Measurements from ENCODE around the gene FARP1. TPM values are rescaled to one million over a fixed set of nuclear protein-coding genes. Genes with fewer than 3 reads are reported as not detected.

Gene FARP1
- polyA plus RNA-seq, 1 of the 3 experiments (the other 2 are of a cell fraction) = 12.0 TPM

DNA sequence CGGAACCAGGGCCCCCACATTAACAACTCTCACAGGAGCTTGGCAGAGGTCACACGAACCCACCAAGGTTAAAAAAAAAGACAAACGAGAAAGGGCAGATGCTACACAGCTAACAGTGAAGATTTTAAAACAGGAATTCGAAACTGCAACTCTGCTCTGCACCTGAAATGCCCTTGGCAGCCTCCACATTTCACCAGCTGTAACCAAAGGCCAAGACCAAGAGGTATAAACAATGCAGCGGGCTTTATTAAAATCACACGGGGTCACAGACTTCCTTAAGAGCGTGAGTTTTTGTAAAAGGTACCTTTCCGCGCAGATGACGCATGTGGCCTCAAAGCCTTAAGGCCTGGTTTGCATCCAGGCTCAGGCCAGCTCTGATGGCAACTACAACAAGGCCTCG, 345.8 kb downstream of the FARP1 start:
- DNase-seq = no peak
- TF ChIP-seq RAD21 (IDR thresholded peaks at IDR 0.05; ENCODE audit: low read length) = no peak
- TF ChIP-seq, protein P1, sequence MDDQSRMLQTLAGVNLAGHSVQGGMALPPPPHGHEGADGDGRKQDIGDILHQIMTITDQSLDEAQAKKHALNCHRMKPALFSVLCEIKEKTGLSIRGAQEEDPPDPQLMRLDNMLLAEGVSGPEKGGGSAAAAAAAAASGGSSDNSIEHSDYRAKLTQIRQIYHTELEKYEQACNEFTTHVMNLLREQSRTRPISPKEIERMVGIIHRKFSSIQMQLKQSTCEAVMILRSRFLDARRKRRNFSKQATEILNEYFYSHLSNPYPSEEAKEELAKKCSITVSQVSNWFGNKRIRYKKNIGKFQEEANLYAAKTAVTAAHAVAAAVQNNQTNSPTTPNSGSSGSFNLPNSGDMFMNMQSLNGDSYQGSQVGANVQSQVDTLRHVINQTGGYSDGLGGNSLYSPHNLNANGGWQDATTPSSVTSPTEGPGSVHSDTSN (IDR thresholded peaks at IDR 0.05) = no peak
- no peak for TF ChIP-seq FOSL2 (IDR thresholded peaks at IDR 0.05; ENCODE audit: borderline replicate concordance, low read depth)
- no peak for TF ChIP-seq ELF1 (IDR thresholded peaks at IDR 0.05)
- no peak for TF ChIP-seq POLR2AphosphoS5 (IDR thresholded peaks at IDR 0.05; ENCODE audit: low read depth, low read length)
- no peak for TF ChIP-seq MEF2A (IDR thresholded peaks at IDR 0.05; ENCODE audit: borderline replicate concordance, low read depth)
- no peak for TF ChIP-seq TAF1 (IDR thresholded peaks at IDR 0.05; ENCODE audit: borderline replicate concordance, low read depth, low read length)
- TF ChIP-seq, protein P2, sequence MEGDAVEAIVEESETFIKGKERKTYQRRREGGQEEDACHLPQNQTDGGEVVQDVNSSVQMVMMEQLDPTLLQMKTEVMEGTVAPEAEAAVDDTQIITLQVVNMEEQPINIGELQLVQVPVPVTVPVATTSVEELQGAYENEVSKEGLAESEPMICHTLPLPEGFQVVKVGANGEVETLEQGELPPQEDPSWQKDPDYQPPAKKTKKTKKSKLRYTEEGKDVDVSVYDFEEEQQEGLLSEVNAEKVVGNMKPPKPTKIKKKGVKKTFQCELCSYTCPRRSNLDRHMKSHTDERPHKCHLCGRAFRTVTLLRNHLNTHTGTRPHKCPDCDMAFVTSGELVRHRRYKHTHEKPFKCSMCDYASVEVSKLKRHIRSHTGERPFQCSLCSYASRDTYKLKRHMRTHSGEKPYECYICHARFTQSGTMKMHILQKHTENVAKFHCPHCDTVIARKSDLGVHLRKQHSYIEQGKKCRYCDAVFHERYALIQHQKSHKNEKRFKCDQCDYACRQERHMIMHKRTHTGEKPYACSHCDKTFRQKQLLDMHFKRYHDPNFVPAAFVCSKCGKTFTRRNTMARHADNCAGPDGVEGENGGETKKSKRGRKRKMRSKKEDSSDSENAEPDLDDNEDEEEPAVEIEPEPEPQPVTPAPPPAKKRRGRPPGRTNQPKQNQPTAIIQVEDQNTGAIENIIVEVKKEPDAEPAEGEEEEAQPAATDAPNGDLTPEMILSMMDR (IDR thresholded peaks at IDR 0.05) = no peak
- TF ChIP-seq, protein P3, sequence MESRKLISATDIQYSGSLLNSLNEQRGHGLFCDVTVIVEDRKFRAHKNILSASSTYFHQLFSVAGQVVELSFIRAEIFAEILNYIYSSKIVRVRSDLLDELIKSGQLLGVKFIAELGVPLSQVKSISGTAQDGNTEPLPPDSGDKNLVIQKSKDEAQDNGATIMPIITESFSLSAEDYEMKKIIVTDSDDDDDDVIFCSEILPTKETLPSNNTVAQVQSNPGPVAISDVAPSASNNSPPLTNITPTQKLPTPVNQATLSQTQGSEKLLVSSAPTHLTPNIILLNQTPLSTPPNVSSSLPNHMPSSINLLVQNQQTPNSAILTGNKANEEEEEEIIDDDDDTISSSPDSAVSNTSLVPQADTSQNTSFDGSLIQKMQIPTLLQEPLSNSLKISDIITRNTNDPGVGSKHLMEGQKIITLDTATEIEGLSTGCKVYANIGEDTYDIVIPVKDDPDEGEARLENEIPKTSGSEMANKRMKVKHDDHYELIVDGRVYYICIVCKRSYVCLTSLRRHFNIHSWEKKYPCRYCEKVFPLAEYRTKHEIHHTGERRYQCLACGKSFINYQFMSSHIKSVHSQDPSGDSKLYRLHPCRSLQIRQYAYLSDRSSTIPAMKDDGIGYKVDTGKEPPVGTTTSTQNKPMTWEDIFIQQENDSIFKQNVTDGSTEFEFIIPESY (IDR thresholded peaks at IDR 0.05; ENCODE audit: borderline replicate concordance, low read depth) = no peak
- no peak overlapping the region for H3K27ac ChIP-seq (ENCODE audit: low read depth in 2 of 2, low read length in 1 of 2)
- H3K4me2 ChIP-seq = no peak overlapping the region
- WGBS (ENCODE audit: low lambda C conversion rate) = 86% methylated on average over 11 of the region's 11 CpGs
- ChIA-PET POLR2A (no interaction called here), CTCF (interaction anchor here (0.9 to 3.5 kb wide), 3 partner anchors 22 to 164 kb away, joined by 3 to 15 read pairs (median 5); no protein-coding TSS in a partner anchor)
- peaks cover 46% of the 10 kb centered on the region for H4K20me1 ChIP-seq (ENCODE audit: insufficient read depth)
- H3K9me2 ChIP-seq = no peaks in the 10 kb centered on the region
- no peak overlapping the region for H3K4me3 ChIP-seq (ENCODE audit: low read depth in 2 of 2, low read length in 1 of 2)
- no peak overlapping the region for H2AFZ ChIP-seq (ENCODE audit: low read depth)
- no peaks in the 10 kb centered on the region for H3K36me3 ChIP-seq (replicated peaks in 1 of 2; ENCODE audit: control insufficient read depth in 1 of 2, insufficient read depth in 2 of 2, low read length in 1 of 2)
- no peaks in the 10 kb centered on the region for H3K9me3 ChIP-seq
- peaks cover 26 to 54% of the 10 kb centered on the region in 2 experiments for H3K4me1 ChIP-seq (ENCODE audit: control insufficient read depth in 1 of 2, insufficient read depth in 2 of 2, low read depth in 1 of 2, low read length in 1 of 2)
- peaks cover 17% of the 10 kb centered on the region for H3F3A ChIP-seq (replicated peaks; ENCODE audit: insufficient read depth)
- no peak overlapping the region for H3K9ac ChIP-seq
- peaks cover 87% of the 10 kb centered on the region for H3K79me2 ChIP-seq (ENCODE audit: insufficient read depth)
- H3K27me3 ChIP-seq (ENCODE audit: insufficient read depth) = no peaks in the 10 kb centered on the region

DNA sequence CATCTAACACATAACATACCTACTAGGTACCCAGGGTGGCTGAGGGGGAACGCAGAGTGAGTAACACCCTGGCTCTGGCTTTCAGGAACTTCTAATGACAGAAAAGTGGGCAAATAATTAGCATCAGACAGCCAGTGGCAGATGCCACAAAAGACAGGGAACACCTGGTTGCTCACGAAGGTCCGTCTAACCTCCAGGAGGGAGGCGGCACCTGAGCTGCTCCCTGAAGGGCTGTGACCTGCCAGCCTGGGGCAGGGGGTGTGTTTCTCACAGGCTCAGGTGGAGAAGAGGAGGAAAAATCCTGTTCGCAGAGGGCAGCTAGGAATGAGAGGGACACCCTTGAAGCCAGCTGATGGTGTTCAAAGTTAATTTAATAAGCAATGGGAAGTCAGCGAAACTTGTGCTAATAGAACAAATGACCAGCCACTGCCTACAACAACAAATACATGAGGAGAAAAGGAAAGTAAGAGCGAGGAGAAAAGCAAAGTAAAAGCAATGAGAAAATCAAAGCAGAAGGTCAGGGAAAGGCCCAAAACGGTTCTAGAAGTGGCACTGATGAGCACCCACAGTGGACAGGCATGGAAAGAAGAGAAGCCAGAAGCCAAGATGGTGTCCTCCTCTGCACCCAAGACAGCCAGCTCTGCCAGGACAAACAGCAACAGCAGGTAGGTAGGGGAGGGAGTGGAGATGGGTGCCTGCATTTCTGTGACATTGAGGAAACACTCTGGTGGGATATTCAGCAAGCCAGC, 346.7 kb downstream of the FARP1 start:
- Histone ChIP-seq H3K4me1 (ENCODE audit: control insufficient read depth in 1 of 2, insufficient read depth in 2 of 2, low read depth in 1 of 2, low read length in 1 of 2) (peaks cover 18 to 46% of the 10 kb centered on the region in 2 experiments), H3K36me3 (replicated peaks in 1 of 2; ENCODE audit: control insufficient read depth in 1 of 2, insufficient read depth in 2 of 2, low read length in 1 of 2) (no peaks in the 10 kb centered on the region), H3K27ac (ENCODE audit: low read depth in 2 of 2, low read length in 1 of 2) (peak overlapping the region in 1 of 2 experiments; percentile 79; a peak in 2 of 4 replicates), H3F3A (replicated peaks; ENCODE audit: insufficient read depth) (peaks cover 13% of the 10 kb centered on the region), H3K9me3 (no peaks in the 10 kb centered on the region), H2AFZ (ENCODE audit: low read depth) (no peak overlapping the region), H4K20me1 (ENCODE audit: insufficient read depth) (peaks cover 37% of the 10 kb centered on the region), H3K9ac (no peak overlapping the region), H3K79me2 (ENCODE audit: insufficient read depth) (peaks cover 89% of the 10 kb centered on the region), H3K9me2 (no peaks in the 10 kb centered on the region), H3K27me3 (ENCODE audit: insufficient read depth) (no peaks in the 10 kb centered on the region), H3K4me3 (ENCODE audit: low read depth in 2 of 2, low read length in 1 of 2) (no peak overlapping the region), H3K4me2 (no peak overlapping the region)
- WGBS (ENCODE audit: low lambda C conversion rate) = 86% methylated on average over 8 of the region's 8 CpGs
- TF ChIP-seq TAF1 (IDR thresholded peaks at IDR 0.05; ENCODE audit: borderline replicate concordance, low read depth, low read length) (no peak), CHD2 (IDR thresholded peaks at IDR 0.05; ENCODE audit: low read length, partially characterized antibody) (no peak), RCOR1 (IDR thresholded peaks at IDR 0.05; ENCODE audit: low read length) (no peak), FOSL2 (IDR thresholded peaks at IDR 0.05; ENCODE audit: borderline replicate concordance, low read depth) (no peak), SMC3 (IDR thresholded peaks at IDR 0.05; ENCODE audit: low read depth, low read length) (no peak), FOXM1 (IDR thresholded peaks at IDR 0.05; ENCODE audit: low read depth) (no peak), SIN3A (IDR thresholded peaks at IDR 0.05; ENCODE audit: borderline replicate concordance, low read depth, low read length) (no peak), GABPA (IDR thresholded peaks at IDR 0.05; ENCODE audit: low read depth) (no peak), MEF2A (IDR thresholded peaks at IDR 0.05; ENCODE audit: borderline replicate concordance, low read depth) (no peak), MXI1 (IDR thresholded peaks at IDR 0.05; ENCODE audit: low read depth, low read length) (no peak), POLR2AphosphoS5 (IDR thresholded peaks at IDR 0.05; ENCODE audit: low read depth, low read length) (no peak), NRF1 (IDR thresholded peaks at IDR 0.05; ENCODE audit: low read depth, low read length) (no peak), FOXJ3 (CRISPR knock-in tag; IDR thresholded peaks at IDR 0.05) (no peak), EZH2phosphoT487 (IDR thresholded peaks at IDR 0.05; ENCODE audit: borderline replicate concordance, low read depth) (no peak)
- POLR2A ChIA-PET = no interaction called here
- peak; percentile 52 for DNase-seq
- CTCF ChIA-PET = interaction anchor here (1.3 to 3.5 kb wide), 5 partner anchors 10 to 163 kb away, joined by 3 to 15 read pairs (median 4); no protein-coding TSS in a partner anchor
